ENCODE results near the gene GABRP. TPM values are rescaled to one million over a fixed set of nuclear protein-coding genes. Genes with fewer than 3 reads are reported as not detected.

GABRP gene
- total RNA-seq, 1 donor: under 0.01 TPM

GRCh38 chr5:170861917-170862766 is 78.6 kb downstream of the GABRP start, which contains the start of gene RANBP17:
Gene RANBP17, plus strand, starts transcription at chr5:170862018.
- peak within 1 kb of the TSS; percentile 78 for H2AFZ ChIP-seq (ENCODE audit: low read length)
- H3K4me1 ChIP-seq (ENCODE audit: insufficient read depth, low read length): peaks cover 11% of the 10 kb centered on the region
- H3K27ac ChIP-seq (ENCODE audit: low read depth, low read length): peak within 1 kb of the TSS; percentile 37
- no peaks in the 10 kb centered on the region for H3K27me3 ChIP-seq (ENCODE audit: insufficient read depth, low read length)
- peaks cover 6% of the 10 kb centered on the region for H3K9me3 ChIP-seq (ENCODE audit: low read depth, low read length)
- TF ChIP-seq, protein P1, sequence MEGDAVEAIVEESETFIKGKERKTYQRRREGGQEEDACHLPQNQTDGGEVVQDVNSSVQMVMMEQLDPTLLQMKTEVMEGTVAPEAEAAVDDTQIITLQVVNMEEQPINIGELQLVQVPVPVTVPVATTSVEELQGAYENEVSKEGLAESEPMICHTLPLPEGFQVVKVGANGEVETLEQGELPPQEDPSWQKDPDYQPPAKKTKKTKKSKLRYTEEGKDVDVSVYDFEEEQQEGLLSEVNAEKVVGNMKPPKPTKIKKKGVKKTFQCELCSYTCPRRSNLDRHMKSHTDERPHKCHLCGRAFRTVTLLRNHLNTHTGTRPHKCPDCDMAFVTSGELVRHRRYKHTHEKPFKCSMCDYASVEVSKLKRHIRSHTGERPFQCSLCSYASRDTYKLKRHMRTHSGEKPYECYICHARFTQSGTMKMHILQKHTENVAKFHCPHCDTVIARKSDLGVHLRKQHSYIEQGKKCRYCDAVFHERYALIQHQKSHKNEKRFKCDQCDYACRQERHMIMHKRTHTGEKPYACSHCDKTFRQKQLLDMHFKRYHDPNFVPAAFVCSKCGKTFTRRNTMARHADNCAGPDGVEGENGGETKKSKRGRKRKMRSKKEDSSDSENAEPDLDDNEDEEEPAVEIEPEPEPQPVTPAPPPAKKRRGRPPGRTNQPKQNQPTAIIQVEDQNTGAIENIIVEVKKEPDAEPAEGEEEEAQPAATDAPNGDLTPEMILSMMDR (IDR thresholded peaks at IDR 0.05; ENCODE audit: extremely low read depth, low read depth, low read length): no peak
- peaks cover 35% of the 10 kb centered on the region for H3K79me2 ChIP-seq (ENCODE audit: insufficient read depth, low read length)
- H3K4me3 ChIP-seq (ENCODE audit: insufficient read depth, low read length): peak within 1 kb of the TSS; percentile 80
- peak within 1 kb of the TSS; percentile 90 for H3K4me2 ChIP-seq (ENCODE audit: insufficient read depth, low read length)
- DNase-seq (ENCODE audit: insufficient read length, low spot score, missing footprints): peak; percentile 95
- peaks cover 4% of the 10 kb centered on the region for H4K20me1 ChIP-seq (ENCODE audit: insufficient read depth, low read length)
- H3K36me3 ChIP-seq (ENCODE audit: insufficient read depth, low read length): no peaks in the 10 kb centered on the region

DNA sequence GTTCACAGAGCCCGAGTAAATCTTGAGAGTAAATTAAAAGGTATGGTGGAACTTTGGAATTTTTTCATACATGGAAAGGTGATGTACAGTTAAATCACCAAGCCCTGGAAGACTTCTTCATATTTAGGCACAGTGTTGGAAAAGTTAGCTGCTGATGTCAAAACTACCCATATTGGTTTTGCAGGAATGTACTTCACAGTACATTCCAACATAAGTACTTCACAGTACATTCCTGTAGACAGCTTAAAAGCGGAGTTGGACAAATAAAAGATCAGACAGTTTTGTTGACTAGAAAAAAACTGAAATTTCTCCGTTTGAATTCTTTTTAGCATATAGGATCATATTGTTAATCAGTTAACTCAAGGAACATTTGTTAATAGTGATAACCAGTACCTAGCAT is 80.1 kb downstream of the GABRP start:
- no peaks in the 10 kb centered on the region for H3K27me3 ChIP-seq (ENCODE audit: insufficient read depth, low read length)
- peaks cover 6% of the 10 kb centered on the region for H3K9me3 ChIP-seq (ENCODE audit: low read depth, low read length)
- H3K4me2 ChIP-seq (ENCODE audit: insufficient read depth, low read length): peak overlapping the region; percentile 90
- H2AFZ ChIP-seq (ENCODE audit: low read length): no peak overlapping the region
- H3K79me2 ChIP-seq (ENCODE audit: insufficient read depth, low read length): peaks cover 44% of the 10 kb centered on the region
- H3K4me3 ChIP-seq (ENCODE audit: insufficient read depth, low read length): no peak overlapping the region
- H3K4me1 ChIP-seq (ENCODE audit: insufficient read depth, low read length): peaks cover 11% of the 10 kb centered on the region
- peaks cover 7% of the 10 kb centered on the region for H4K20me1 ChIP-seq (ENCODE audit: insufficient read depth, low read length)
- peak; percentile 80 for DNase-seq (ENCODE audit: insufficient read length, low spot score, missing footprints)
- TF ChIP-seq, protein P1 (IDR thresholded peaks at IDR 0.05; ENCODE audit: extremely low read depth, low read depth, low read length): no peak
- no peak overlapping the region for H3K27ac ChIP-seq (ENCODE audit: low read depth, low read length)
- H3K36me3 ChIP-seq (ENCODE audit: insufficient read depth, low read length): no peaks in the 10 kb centered on the region

Other genes with a start within 250 kb of the GABRP start
- gene RANBP17, start 78.3 kb downstream of the GABRP start, total RNA-seq: 4.0 and 5.0 TPM in 2 replicates